GM12874 (cell line): Measurements from ENCODE around the gene NOP10.

Experiments
- TF ChIP-seq, protein P1 (sequence below): IDR thresholded peaks from 2 replicates; pipeline ENCODE4 v1.5.1; 2011; ENCODE audit warnings: low read depth, mild to moderate bottlenecking, control low read depth, low read length, moderate library complexity; ENCODE audit not compliant: insufficient read depth

NOP10 gene

DNA sequence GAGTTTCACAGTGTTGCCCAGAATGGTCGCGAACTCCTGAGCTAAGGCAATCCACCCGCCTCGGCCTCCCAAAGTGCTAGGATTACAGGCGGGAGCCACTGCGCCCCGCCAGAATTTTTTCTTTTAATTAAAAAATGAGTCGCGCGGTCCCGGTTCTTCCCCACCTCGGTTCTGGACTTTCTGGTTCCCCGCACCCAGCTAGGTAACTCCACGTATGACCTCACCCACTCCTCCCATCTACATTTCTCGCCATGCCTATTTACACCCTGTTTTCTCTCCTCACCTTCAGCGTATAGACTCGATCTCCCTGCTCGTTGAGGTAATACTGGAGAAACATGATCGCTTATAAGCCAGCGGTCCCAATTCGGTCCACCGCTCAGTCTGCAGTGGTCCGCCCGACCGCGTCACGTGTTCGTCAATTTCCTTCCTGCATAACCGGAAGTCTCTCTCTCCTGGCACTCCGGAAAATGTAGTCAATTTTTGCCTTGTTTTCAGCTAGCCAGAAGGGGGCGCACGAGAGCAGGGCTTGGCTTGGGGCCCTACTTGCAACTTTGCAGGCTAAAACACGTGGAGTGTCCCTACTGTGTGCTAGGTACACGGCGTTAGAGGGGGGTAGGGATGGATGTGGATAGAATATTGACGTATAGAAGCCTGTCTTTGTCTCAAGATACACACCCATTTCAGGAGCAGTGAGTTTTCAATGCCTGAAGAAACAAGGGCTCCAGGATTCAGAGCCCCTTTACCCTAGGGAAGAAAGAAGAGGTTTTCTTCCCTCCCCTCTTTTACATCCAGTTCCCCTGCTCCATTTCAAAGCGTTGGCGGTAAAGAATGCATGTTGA is at the start of gene NOP10, which contains the start of gene NUTM1:
NOP10 (minus strand) TSS at position 400 of the 839 bp plus-strand sequence; CDS start at position 337, 63 bp downstream.
NUTM1 (plus strand) TSS at position 579 of the 839 bp plus-strand sequence. CDS start 382 bp downstream, outside the sequence.
- TF ChIP-seq, protein P1, sequence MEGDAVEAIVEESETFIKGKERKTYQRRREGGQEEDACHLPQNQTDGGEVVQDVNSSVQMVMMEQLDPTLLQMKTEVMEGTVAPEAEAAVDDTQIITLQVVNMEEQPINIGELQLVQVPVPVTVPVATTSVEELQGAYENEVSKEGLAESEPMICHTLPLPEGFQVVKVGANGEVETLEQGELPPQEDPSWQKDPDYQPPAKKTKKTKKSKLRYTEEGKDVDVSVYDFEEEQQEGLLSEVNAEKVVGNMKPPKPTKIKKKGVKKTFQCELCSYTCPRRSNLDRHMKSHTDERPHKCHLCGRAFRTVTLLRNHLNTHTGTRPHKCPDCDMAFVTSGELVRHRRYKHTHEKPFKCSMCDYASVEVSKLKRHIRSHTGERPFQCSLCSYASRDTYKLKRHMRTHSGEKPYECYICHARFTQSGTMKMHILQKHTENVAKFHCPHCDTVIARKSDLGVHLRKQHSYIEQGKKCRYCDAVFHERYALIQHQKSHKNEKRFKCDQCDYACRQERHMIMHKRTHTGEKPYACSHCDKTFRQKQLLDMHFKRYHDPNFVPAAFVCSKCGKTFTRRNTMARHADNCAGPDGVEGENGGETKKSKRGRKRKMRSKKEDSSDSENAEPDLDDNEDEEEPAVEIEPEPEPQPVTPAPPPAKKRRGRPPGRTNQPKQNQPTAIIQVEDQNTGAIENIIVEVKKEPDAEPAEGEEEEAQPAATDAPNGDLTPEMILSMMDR = peak; percentile 92

DNA sequence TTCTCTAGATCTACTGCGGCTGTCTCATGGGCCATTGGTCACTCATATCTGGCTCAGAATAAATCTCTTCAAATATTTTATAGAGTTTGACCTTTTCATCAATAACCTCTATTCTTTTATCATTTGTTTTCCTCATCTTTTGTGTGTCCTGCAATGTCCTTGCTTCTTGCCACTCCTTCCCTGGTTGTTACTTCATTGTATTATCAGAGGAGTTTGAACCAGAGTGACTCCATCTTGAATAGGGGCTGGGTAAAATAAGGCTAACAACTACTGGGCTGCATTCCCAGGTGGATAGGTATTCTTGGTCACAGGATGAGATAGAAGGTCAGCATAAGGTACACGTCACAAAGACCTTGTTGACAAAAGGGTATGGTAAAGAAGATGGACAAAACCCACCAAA is 33.9 kb upstream of the NOP10 start:
- TF ChIP-seq, protein P1 = no peak

DNA sequence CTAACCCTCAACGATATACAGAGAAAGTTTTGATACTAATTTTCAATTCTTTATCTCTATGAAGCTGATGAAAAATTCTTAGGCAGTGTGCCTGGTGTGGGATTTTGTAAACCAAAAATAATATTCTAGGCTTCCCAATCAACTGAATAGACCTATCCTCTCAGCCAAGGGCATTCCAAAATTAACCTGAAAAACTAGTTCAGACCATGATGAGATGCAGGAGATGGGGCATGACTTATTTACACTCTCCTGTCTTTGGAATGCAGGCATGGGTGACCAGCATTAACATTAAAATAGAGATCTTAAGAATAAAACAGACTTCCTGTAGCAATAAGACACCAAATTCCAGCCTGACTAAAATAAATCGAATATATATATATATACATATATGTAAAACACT is 31.9 kb upstream of the NOP10 start:
- TF ChIP-seq, protein P1 = no peak

DNA sequence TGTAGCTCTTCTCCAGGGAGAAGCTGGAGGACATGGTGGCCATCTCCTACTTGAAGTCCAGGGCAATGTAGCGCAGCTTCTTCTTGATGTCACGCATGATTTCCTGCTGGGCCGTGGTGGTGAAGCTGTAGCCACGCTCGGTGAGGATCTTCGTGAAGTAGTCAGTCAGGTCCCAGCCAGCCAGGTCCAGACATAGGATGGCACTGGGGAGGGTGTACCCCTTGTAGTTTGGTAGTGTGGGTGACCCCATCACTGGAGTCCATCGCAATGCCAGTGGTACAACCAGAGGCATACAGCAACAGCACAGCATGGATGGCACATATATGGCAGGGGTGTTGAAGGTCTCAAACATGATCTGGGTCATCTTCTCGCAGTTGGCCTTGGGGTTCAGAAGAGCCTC is 31.0 kb upstream of the NOP10 start:
- TF ChIP-seq, protein P1 = no peak

DNA sequence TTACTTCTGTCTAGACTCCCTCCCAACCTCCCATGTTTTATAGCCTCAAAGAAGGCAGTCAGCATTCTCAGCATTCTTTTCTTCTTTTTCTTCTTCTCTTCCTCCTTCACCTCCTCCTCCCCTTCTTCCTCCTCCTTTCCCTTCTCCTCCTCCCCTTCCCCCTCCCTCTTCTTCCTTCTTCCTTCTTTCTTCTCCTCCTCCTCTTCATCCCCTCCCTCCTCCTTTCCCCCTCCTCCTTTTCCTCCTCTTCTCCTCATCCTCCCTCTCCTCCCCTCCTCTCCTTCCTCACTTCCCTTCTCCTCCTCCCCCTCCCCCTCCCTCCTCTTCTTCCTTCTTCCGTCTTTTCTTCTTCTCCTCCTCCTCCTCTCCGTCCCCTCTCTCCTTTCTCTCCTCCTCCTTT is 27.7 kb upstream of the NOP10 start:
- TF ChIP-seq, protein P1 = no peak

DNA sequence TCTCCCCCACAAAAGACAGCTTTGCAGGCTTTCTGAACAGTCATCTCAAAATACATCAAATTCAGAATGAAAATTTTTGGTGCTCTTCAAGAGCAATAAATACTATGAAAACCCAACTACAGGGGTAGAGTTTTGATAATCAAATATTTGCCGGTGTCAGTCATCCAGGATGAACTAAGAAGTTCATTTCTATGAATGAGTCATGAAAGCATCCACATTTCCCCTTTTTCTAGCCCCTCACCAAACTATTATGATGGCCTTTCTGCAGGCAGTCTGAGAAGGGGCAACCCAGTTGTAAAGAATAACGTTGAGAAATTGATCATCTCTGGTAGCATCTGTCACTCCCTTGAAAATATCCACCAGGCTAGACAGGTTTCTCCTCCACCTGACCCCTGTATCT is 27.2 kb upstream of the NOP10 start:
- TF ChIP-seq, protein P1 = no peak

DNA sequence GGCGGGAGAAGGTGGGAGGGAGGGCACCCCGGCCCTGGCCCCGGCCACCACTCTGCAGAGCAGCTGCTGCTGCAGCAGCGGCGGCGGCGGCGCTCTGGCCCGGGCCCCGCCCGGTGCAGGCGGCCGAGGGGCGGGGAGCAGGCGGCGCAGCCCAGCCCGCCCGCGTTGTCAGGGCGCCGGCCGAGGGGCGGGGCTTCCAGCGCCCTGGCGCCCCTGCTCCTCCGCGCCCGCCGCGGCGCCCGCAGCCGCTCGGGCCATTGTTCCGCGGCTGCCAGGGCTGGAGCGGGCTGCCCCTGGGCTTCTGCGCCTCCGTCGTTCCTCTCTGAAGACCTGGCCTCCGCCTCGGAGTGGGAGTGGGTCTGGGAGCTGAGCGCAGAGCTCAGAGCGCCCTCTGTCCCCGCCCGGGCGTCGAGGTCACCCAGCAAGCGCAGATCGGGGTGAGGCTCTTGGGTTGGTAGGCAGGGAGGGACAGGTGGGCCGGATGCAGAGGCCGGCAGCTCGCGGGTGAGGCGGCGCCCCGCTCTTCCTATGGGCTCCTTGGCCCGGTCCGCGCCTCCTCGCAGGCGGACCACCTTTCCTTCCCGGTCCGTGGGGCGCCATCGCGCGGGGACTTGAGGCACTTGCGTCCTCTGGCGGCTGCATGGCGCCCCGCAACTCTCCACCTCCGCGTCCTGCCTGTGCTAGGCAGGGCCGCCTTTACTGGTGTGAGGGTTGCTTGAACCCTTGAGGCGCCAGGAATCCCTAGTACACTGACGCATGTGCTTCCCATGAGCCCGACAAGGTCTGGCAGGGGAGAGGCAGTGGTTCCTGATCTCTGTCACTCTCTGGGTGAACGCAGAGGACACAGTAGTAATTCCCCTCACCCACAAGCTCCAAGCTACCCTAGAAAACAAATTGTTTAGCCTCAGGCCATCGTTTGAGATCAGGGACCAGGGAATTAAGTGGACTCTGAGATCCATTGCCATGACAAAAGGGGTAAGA is 24.5 kb upstream of the NOP10 start, which contains the start of gene LPCAT4:
LPCAT4 (minus strand) TSS at position 96 of the 981 bp plus-strand sequence. CDS start 96 bp downstream, outside the sequence.
- TF ChIP-seq, protein P1 = peak; percentile 98
